Body of pancreas (tissue), 4 donors: ENCODE results near the gene PHOX2A. TPM values are rescaled to one million over a fixed set of nuclear protein-coding genes. Genes with fewer than 3 reads are reported as not detected.
A peak's percentile ranks its signal among the peaks of the same experiment; 100 is the strongest.

Experiments
- ATAC-seq: fragments of 150-250 bp; one replicate; pipeline ENCODE4 v1.9.1; 2016
- DNase-seq, 4 donors: peaks; one replicate each; pipeline ENCODE4 v3.0.0-alpha.2; 2019
- H3K27ac ChIP-seq, 4 donors: fragments of 200-600 bp; sonication (generic); 1 replicate in 3 of 4; 2 replicates in 1 of 4; pipeline versions ENCODE4 v1.5.1 to v1.6.1; 2016 to 2019; ENCODE audit warnings: mild to moderate bottlenecking in 1 of 4, mixed read lengths in 1 of 4, moderate library complexity in 1 of 4
- H3K27me3 ChIP-seq, 2 donors: fragments of 200-600 bp; sonication (generic); one replicate each; pipeline ENCODE4 v1.6.0; 2016; ENCODE audit warnings: mild to moderate bottlenecking in 1 of 2
- H3K36me3 ChIP-seq, 2 donors: fragments of 200-600 bp; sonication (generic); replicated peaks in 1 of 2; 2 replicates each; pipeline ENCODE4 v1.5.1; 2016; ENCODE audit warnings: low read depth in 2 of 2; ENCODE audit not compliant: insufficient read depth in 1 of 2
- H3K4me1 ChIP-seq: fragments of 200-600 bp; sonication (generic); one replicate; pipeline ENCODE4 v1.6.0; 2016
- H3K4me3 ChIP-seq, 2 donors: fragments of 200-600 bp; sonication (generic); 1 replicate in 1 of 2; 2 replicates in 1 of 2; pipeline ENCODE4 v1.5.1; 2016 to 2019
- H3K9me3 ChIP-seq, 3 donors: fragments of 200-600 bp; sonication (generic); 1 replicate in 2 of 3; 2 replicates in 1 of 3; pipeline ENCODE4 v1.5.1; 2016
- POLR2A ChIP-seq, 3 donors: fragments of 450-650 bp; IDR thresholded peaks; one replicate each; pipeline ENCODE4 v1.6.1; 2016; ENCODE audit warnings: antibody characterized with exemption in 3 of 3, mild to moderate bottlenecking in 2 of 3
- WGBS, 2 donors: methylation state at CpG; one replicate each; pipeline ENCODE4 v1.1.5; 2017; 5-methylcytosine and 5-hydroxymethylcytosine counted together
- intact Hi-C: fragments of 100-400 bp; cut with DNase I; formaldehyde crosslinking; loops from one replicate; pipeline ENCODE4 v1.15.1; 2023
- total RNA-seq, 2 donors: library from RNA; depleted of rRNA; stranded (reverse); fragments of >200 nt; gene quantifications; one replicate each; pipeline ENCODE4 v1.1.0, GENCODE V29; 2016
- TF ChIP-seq, protein P1 (sequence below), 7 experiments: fragments of 450-650 bp in 4 of 7; fragments of 200-600 bp in 3 of 7; sonication (generic) in 3 of 7; IDR thresholded peaks; one replicate each; pipeline ENCODE4 v1.5.1; 2016 to 2019; ENCODE audit warnings: antibody characterized with exemption in 7 of 7

Gene PHOX2A
- total RNA-seq, 2 donors from 2014 or later = not detected

DNA sequence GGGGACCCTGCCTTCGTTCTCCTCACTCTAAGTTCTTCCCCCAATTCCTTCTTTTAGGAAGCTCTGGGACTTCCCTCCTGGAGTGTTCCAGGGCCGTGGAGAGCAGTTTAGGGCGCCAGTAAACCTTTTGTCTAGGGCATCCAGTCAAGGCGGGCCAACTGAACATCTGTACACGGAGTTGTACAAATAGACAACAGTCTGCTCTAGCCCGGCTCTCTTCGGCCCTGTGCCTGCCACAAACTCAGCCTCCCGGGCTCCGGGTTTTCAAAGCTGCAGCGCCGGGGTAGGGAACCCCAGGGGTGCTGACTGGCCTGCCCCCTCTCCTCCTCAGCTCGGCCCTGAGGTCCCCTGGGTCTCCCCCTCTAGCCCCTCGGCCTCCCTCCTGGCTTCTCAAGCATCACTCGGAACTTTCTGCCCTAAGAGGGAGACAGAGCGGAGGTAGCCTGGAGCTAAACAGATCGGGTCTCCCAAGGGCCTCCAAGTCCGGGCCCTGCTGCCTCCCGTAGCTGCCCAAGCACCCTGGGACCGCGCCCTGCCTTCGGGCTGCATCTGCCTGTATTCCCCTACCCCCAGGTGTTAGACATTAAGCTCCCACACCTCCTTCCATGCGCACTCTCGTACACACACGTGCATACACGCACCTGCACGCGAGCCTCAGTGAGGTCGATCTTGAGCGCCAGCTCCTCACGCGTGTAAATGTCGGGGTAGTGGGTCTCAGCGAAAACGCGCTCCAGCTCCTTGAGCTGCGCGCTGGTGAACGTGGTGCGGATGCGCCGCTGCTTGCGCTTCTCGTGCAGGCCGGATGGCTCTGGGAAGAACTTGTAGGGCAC lies 3.3 kb downstream of the PHOX2A start:
- intact Hi-C loops = no loop called here
- TF ChIP-seq, protein P1, sequence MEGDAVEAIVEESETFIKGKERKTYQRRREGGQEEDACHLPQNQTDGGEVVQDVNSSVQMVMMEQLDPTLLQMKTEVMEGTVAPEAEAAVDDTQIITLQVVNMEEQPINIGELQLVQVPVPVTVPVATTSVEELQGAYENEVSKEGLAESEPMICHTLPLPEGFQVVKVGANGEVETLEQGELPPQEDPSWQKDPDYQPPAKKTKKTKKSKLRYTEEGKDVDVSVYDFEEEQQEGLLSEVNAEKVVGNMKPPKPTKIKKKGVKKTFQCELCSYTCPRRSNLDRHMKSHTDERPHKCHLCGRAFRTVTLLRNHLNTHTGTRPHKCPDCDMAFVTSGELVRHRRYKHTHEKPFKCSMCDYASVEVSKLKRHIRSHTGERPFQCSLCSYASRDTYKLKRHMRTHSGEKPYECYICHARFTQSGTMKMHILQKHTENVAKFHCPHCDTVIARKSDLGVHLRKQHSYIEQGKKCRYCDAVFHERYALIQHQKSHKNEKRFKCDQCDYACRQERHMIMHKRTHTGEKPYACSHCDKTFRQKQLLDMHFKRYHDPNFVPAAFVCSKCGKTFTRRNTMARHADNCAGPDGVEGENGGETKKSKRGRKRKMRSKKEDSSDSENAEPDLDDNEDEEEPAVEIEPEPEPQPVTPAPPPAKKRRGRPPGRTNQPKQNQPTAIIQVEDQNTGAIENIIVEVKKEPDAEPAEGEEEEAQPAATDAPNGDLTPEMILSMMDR (IDR thresholded peaks at IDR 0.05) = no peak
- no peak for TF ChIP-seq POLR2A (IDR thresholded peaks at IDR 0.05)
- H3K4me1 ChIP-seq = peaks cover 30% of the 10 kb centered on the region
- DNase-seq = peak in 1 of 4 donors; percentile 16
- H3K27me3 ChIP-seq = peaks cover 0 to 40% of the 10 kb centered on the region in 2 donors
- ATAC-seq = no peak
- no peak overlapping the region for H3K4me3 ChIP-seq
- no peaks in the 10 kb centered on the region for H3K36me3 ChIP-seq
- H3K27ac ChIP-seq = no peak overlapping the region
- no peaks in the 10 kb centered on the region for H3K9me3 ChIP-seq
- 9 to 14% methylated on average over 16 to 38 of the region's 44 CpGs for WGBS, 2 donors

DNA sequence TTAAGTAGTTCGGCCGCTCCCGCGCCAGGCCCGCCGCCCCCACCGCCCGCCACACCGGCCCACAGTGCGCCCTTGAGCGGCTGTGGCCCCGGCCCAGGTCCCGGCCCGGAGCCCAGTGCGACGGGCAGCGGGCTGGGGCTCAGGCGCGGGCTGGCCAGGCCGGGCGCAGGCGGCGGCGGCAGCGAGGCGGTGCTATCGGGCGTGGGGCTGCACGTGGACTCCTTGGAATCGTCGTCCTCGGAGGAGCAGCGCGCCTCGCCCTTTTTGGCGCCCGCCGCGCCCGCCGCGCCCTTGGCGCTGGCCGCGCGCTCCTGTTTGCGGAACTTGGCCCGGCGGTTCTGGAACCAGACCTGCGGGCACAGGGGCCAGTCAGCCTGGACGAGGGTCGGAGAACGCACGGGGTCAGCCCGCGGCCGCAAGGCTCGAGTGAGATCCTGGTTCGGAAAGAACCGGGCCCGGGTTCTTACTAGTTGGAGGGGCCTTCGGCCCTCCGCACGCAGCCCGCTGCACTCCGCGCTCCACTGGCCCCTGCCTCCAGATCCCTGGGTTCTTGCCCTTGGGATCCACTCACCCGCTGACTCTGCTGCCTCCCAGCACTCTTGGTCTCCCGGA lies 4.0 kb downstream of the PHOX2A start:
- peaks cover 30% of the 10 kb centered on the region for H3K4me1 ChIP-seq
- ATAC-seq = peak; percentile 66
- H3K4me3 ChIP-seq = no peak overlapping the region
- H3K27me3 ChIP-seq = peaks cover 0 to 38% of the 10 kb centered on the region in 2 donors
- H3K9me3 ChIP-seq = no peaks in the 10 kb centered on the region
- TF ChIP-seq, protein P1 (IDR thresholded peaks at IDR 0.05) = peak in 2 of 7 experiments; percentile 33 to 34
- TF ChIP-seq POLR2A (IDR thresholded peaks at IDR 0.05) = no peak
- no peak overlapping the region for H3K27ac ChIP-seq
- 3 to 9% methylated on average over 8 to 65 of the region's 69 CpGs for WGBS, 2 donors
- H3K36me3 ChIP-seq = no peaks in the 10 kb centered on the region
- intact Hi-C loops = no loop called here
- peak; percentile 55 to 63 (median 62) for DNase-seq

DNA sequence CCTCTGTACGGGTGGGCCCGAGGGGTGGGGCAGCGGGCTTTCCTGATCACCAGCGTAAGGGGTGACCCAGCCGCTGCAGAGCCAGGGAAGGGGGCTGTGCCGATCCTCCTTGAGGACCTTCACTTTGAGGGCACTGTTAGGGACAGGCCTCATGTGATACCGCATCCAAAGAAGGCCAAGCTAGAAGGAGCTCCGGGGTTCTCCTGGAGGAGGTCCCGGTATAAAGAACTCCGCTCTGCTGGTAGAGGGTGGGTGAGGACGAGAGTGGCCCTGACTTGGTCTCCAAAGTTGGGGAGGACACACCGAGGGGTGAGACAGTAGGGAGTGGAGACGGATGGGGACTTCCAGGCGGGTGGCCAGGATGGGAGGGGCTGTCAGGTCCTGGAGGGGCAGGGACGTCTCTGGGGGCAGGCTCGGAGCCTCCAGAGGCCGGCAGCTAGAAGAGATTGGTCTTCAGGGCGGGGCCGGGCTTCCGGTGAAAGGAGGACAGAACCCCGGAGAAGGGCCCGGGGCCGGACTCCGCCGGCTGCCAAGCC lies 4.6 kb downstream of the PHOX2A start:
- no peak for DNase-seq
- no peaks in the 10 kb centered on the region for H3K36me3 ChIP-seq
- no peak for ATAC-seq
- H3K27ac ChIP-seq = no peak overlapping the region
- TF ChIP-seq, protein P1 (IDR thresholded peaks at IDR 0.05) = no peak
- no peak for TF ChIP-seq POLR2A (IDR thresholded peaks at IDR 0.05)
- 13% methylated on average over 9 to 24 of the region's 25 CpGs for WGBS, 2 donors
- H3K27me3 ChIP-seq = peaks cover 0 to 32% of the 10 kb centered on the region in 2 donors
- no peaks in the 10 kb centered on the region for H3K9me3 ChIP-seq
- intact Hi-C loops = no loop called here
- no peak overlapping the region for H3K4me3 ChIP-seq
- peaks cover 28% of the 10 kb centered on the region for H3K4me1 ChIP-seq

DNA sequence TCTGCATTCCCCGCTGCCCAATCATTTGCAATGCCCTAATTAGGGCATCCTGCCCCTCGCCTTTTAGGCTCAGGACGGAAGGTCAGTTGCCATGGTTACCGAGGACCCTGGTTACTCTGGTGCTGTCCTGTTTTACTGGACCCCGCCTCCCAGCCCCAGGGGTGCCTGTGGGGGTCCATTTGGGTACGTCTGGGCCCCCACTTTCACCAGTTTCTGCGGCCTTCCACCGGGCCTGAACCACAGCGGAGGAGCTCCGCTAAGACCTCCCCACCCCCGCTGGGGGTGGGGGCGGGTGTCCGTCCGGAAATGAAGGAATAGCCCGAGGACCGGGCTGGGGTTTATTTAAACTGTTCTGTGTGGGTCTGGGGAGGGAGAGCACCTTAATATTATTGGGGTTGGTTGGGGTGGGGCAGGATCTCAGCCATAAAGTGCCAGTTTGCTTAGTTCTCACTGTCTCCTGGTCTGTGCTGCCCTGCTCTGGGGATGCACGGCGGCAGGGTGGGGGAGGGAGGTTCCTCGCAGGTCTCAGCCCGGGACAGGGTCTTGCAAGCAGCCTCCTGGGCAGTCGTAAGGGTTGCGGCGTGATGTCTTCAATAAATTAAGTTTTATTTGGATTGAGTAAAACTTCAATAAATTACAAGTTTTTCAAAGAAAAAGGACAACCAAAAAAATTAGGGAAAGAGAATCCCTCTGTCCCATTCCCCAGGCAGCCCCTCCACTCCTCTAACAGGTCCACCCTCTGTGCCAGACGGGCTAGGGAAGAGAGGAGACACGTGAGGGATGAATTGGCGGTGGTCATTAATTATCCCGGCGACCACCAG lies 5.3 kb downstream of the PHOX2A start:
- 67 to 75% methylated on average over 21 to 28 of the region's 28 CpGs for WGBS, 2 donors
- DNase-seq = no peak

More for the DNA sequence above, 5.3 kb downstream of the PHOX2A start:
- peaks cover 0 to 26% of the 10 kb centered on the region in 2 donors for H3K27me3 ChIP-seq
- ATAC-seq = no peak
- H3K4me1 ChIP-seq = peaks cover 22% of the 10 kb centered on the region
- H3K9me3 ChIP-seq = no peaks in the 10 kb centered on the region
- no peak overlapping the region for H3K4me3 ChIP-seq
- no peak overlapping the region for H3K27ac ChIP-seq
- TF ChIP-seq, protein P1 (IDR thresholded peaks at IDR 0.05) = no peak
- TF ChIP-seq POLR2A (IDR thresholded peaks at IDR 0.05) = no peak
- H3K36me3 ChIP-seq = peaks cover 0 to 2% of the 10 kb centered on the region in 2 donors
- intact Hi-C loops = no loop called here
